HG03097 (cell line): ENCODE measurements around the gene MARCHF9.
"Not testable (repeated sequence)": the region's sequence is repeated elsewhere in the genome, so short reads cannot be mapped to it uniquely, and the experiment has no call there.

Source experiments
- ATAC-seq: cut with Tn5 transposase; IDR thresholded peaks from one replicate; pipeline ENCODE4 v1.9.1; 2021; ENCODE audit not compliant: unreplicated experiment, low FRiP score

Gene MARCHF9

GRCh38 chr12:57754411-57755193 is at the start of gene MARCHF9:
Gene MARCHF9, plus strand, starts transcription at chr12:57755103. Its CDS starts 426 bp downstream, at chr12:57755529.
- ATAC-seq: peak; percentile 23

- no peak for ATAC-seq
These were observed 47.7 kb upstream of the MARCHF9 start for GRCh38 chr12:57707250-57707649.

GRCh38 chr12:57708296-57708695 is 46.6 kb upstream of the MARCHF9 start:
- ATAC-seq: no peak

GRCh38 chr12:57712701-57713100 is 42.2 kb upstream of the MARCHF9 start:
- ATAC-seq: no peak

- no peak for ATAC-seq
These were observed 41.7 kb upstream of the MARCHF9 start for GRCh38 chr12:57713209-57713608.

- not testable (repeated sequence) for ATAC-seq
These were observed 39.7 kb upstream of the MARCHF9 start for GRCh38 chr12:57715036-57715748.

GRCh38 chr12:57715786-57716185 is 39.1 kb upstream of the MARCHF9 start:
- no peak for ATAC-seq

GRCh38 chr12:57716305-57716704 is 38.6 kb upstream of the MARCHF9 start:
- no peak for ATAC-seq

GRCh38 chr12:57717131-57717530 is 37.8 kb upstream of the MARCHF9 start:
- ATAC-seq: no peak

GRCh38 chr12:57717846-57718640 is 36.9 kb upstream of the MARCHF9 start:
- no peak for ATAC-seq

GRCh38 chr12:57718641-57719528 is 36.0 kb upstream of the MARCHF9 start:
- no peak for ATAC-seq

GRCh38 chr12:57719777-57720605 is 34.9 kb upstream of the MARCHF9 start:
- no peak for ATAC-seq

GRCh38 chr12:57720606-57721595 is 34.0 kb upstream of the MARCHF9 start:
- ATAC-seq: no peak

- not testable (repeated sequence) for ATAC-seq
These were observed 32.9 kb upstream of the MARCHF9 start for GRCh38 chr12:57721846-57722608.

- no peak for ATAC-seq
These were observed 31.9 kb upstream of the MARCHF9 start for GRCh38 chr12:57722716-57723629.

- no peak for ATAC-seq
These were observed 31.3 kb upstream of the MARCHF9 start for GRCh38 chr12:57723630-57723962.
